ENCODE data around the gene SEC23IP.
"Not testable (repeated sequence)": the region's sequence is repeated elsewhere in the genome, so short reads cannot be mapped to it uniquely, and the experiment has no call there.

- TF ChIP-seq, protein P1, sequence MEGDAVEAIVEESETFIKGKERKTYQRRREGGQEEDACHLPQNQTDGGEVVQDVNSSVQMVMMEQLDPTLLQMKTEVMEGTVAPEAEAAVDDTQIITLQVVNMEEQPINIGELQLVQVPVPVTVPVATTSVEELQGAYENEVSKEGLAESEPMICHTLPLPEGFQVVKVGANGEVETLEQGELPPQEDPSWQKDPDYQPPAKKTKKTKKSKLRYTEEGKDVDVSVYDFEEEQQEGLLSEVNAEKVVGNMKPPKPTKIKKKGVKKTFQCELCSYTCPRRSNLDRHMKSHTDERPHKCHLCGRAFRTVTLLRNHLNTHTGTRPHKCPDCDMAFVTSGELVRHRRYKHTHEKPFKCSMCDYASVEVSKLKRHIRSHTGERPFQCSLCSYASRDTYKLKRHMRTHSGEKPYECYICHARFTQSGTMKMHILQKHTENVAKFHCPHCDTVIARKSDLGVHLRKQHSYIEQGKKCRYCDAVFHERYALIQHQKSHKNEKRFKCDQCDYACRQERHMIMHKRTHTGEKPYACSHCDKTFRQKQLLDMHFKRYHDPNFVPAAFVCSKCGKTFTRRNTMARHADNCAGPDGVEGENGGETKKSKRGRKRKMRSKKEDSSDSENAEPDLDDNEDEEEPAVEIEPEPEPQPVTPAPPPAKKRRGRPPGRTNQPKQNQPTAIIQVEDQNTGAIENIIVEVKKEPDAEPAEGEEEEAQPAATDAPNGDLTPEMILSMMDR (IDR thresholded peaks at IDR 0.05): not testable (repeated sequence)
- not testable (repeated sequence) for TF ChIP-seq POLR2A (IDR thresholded peaks at IDR 0.05)
Measured at GRCh38 chr10:119907695-119908094, 15.2 kb downstream of the SEC23IP start.
